ENCODE measurements around the gene TH.

The TH gene

DNA sequence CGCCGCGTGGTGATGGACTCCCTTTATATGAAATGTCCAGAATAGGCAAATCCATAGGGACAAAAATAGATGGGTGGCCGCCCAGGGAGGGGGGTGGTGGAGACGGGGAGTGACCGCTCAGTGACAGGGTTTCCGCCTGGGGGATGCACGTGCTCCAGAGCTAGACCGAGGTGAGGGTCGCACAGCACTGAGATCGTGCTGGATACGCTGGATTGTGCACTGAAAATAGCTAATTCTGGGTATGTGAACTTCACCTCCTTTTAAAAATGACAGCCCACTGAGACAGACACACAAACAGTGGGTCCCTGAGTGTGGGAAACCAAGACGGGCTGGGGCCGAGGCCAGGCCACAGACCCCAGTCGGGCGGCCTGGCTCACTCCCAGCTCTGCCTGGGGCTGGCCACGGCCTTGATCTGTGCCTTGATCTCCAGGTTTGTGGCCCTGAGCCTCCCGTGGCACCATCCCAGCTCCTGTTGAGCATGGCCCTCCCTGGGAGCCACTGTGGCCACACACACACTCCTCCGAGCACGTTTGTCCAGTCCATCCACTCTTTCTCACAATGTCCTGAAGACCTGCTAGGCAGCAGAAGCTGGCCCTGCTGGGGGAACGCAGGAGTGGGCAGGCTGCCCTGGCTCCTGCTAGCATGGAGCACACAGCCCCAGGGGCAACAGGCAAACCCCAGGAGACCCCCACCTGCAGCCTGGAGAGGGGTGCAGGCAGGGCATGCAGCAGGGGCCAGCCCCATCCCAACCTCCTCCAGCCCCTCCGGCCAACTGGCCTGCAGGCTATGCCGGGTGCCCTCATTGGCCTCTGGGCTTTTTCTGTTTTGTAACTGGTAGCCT, 41.0 kb upstream of the TH start:
- no peak for DNase-seq (ENCODE audit: low spot score in 2 of 2)
- Mint-ChIP-seq H3K9me3 (no peaks in the 10 kb centered on the region), H3K4me1 (peaks cover 28% of the 10 kb centered on the region), H3K36me3 (no peaks in the 10 kb centered on the region), H3K4me3 (peak overlapping the region; percentile 55), H3K27ac (peak overlapping the region; percentile 87)
- ATAC-seq: no peak

DNA sequence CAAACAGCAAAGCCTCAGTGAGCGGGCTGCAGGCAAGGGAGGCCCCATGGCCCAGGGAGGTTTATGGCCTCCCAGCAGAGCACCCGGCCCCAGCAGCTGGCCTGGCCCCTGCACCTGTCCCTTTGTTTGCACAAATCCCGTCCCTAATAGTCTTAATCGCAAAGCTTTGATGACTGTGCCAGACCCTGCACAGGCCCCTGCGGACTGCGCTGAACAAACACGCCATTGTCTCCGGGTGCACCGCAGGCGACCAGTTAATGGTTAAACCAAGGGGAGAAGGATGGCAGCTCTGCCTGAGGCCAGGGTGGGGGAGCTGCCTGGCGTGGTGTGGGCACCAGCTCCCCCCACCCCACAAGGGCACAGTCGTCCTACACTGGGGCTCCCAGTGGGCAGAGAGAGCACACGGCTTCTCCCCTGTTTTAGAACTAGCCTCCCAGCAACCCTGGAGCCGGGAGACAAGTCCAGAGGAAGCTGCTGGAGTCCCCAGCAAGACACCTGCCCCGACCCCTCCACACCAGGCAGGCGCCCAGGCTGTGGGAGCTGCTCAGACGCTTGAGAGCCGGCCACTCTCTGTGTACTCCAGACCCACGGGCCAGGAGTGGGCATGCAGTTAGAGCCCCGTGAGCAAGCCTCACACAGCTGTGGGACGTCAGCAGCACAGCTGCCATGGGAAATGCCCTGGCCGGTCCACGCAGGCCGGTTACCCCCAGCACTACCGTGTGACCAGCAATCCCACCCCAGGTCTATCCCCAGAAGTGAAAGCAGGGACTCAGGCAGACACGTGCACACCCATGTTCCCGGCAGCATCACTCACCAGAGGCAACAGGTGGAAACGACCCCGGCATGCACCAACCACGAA, 39.7 kb upstream of the TH start:
- peak overlapping the region; percentile 20 for H3K27ac Mint-ChIP-seq
- no peaks in the 10 kb centered on the region for H3K36me3 Mint-ChIP-seq
- no peaks in the 10 kb centered on the region for H3K9me3 Mint-ChIP-seq
- H3K4me3 Mint-ChIP-seq: no peak overlapping the region
- ATAC-seq: no peak
- DNase-seq (ENCODE audit: low spot score in 2 of 2): no peak
- peaks cover 27% of the 10 kb centered on the region for H3K4me1 Mint-ChIP-seq

DNA sequence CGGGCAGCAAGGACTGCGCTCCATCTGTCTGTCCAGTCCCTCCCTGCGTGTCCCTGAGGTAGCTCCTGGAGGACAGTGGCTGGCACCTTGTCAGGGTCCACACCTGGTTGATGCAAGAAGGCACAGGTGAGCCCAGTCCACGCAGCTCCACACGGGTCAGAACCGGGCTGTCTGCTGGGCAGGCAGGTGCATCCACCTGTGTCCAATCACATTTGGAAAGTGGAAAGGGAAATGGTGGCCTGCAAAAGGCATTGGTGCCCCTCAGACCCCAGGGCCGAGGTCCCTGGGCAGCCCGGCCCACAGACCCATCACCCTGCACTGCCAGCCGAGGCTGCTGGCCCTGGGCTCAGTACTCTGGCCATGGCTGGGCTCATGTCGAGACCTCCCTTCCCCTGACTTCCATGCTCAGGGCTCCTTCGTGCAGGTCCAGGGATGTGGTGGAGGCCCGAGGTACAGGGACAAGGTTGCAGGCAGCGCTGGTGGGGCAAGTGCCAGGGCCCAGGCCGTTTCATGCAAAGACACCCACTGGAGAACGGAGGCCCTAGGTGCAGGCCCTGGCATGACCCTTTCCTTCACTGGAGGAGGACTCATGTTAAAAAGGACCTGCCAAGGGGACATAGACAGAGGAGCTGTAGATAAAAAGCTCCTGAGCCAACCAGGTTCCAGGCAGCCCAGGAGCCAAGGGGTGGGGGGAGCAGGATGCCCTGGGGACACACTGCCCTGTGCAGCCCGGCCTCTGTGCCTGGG, 38.9 kb upstream of the TH start:
- no peaks in the 10 kb centered on the region for H3K9me3 Mint-ChIP-seq
- DNase-seq (ENCODE audit: low spot score in 2 of 2) (no peak), ATAC-seq (no peak)
- no peaks in the 10 kb centered on the region for H3K36me3 Mint-ChIP-seq
- no peak overlapping the region for H3K4me3 Mint-ChIP-seq
- peak overlapping the region; percentile 20 for H3K27ac Mint-ChIP-seq
- peaks cover 27% of the 10 kb centered on the region for H3K4me1 Mint-ChIP-seq

DNA sequence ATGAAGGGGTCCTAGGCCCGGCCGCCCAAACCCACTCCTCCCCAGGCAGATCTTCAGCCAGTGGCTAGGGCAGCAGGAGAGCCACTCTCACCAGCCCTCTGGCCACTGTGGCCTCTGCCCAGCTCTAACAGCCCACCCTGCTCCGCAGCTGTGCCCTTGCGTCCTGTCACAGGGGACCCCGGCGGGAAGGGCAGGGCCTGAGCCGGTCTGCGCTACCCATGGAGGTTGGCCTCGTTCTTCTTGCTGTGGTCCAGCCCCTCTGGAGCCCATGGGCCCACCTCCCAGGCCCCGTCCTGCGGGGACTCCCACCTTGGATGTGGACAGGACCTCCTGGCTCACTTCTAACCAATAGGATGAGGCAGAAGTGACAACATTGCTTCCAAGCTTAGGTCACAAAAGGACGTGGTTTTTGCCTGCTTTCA, 38.3 kb upstream of the TH start:
- Mint-ChIP-seq H3K4me3 (no peak overlapping the region), H3K27ac (peak overlapping the region; percentile 20), H3K4me1 (peaks cover 24% of the 10 kb centered on the region), H3K9me3 (no peaks in the 10 kb centered on the region), H3K36me3 (no peaks in the 10 kb centered on the region)
- no peak for DNase-seq (ENCODE audit: low spot score in 2 of 2)
- no peak for ATAC-seq

DNA sequence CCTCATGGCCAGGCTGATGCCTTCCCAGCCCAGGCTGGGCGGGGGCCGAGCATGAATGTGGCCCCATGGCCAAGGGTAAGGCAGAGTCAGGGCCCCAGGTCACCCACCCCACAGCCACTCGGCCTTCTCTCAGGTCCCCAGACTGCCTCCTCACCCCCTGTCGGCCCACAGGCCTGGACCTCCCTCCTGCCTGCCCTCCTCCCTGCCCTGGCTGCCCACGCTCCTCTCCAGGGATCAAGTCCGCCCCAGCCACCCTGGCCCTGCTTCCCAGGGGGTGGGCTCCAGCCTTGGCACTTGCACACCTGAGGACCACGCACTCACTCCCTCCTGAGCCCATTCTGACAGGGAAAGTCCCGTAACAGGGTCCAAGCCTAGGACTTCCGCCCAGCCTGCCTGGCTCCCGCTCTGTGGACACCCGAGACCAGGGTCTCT, 37.8 kb upstream of the TH start:
- no peaks in the 10 kb centered on the region for H3K36me3 Mint-ChIP-seq
- H3K27ac Mint-ChIP-seq: peak overlapping the region; percentile 20
- H3K9me3 Mint-ChIP-seq: no peaks in the 10 kb centered on the region
- peaks cover 19% of the 10 kb centered on the region for H3K4me1 Mint-ChIP-seq
- H3K4me3 Mint-ChIP-seq: no peak overlapping the region
- DNase-seq (ENCODE audit: low spot score in 2 of 2): no peak
- no peak for ATAC-seq

DNA sequence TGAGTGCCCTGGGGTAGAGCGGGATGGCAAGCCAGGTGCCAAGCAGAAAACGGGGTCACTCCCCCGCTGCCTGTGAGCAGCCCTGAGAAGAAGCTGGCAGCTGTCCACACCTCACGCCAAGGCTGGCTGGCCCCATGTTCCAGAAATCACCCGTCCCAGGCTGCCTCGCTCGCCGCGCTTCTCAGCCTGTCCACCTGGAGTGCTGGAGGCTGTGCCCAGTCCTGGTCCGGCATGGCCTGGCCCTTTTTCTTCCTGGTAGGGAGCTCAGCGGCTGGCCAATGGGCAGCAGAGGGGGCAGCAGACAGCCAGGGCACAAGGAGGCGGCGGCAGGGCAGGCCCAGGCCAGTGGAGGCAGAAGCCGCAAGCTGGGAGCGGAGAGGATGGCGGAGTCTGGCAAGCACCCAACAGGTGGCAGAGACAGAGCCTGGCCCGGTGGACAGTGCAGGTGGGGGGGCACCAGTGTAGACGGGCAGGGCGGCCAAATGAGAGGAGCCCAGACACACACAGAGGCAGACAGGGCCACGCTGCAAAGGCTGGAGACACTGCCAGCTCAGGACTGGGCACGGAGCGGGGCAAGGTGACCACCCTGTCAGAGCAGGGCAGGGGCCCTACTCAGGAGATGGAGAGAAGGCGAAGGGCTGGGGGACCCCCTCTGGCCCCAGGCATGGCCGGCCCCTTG, 37.2 kb upstream of the TH start:
- no peak for ATAC-seq
- Mint-ChIP-seq H3K4me1 (peaks cover 13% of the 10 kb centered on the region), H3K4me3 (no peak overlapping the region), H3K27ac (no peak overlapping the region), H3K9me3 (no peaks in the 10 kb centered on the region), H3K36me3 (no peaks in the 10 kb centered on the region)
- DNase-seq (ENCODE audit: low spot score in 2 of 2): no peak

DNA sequence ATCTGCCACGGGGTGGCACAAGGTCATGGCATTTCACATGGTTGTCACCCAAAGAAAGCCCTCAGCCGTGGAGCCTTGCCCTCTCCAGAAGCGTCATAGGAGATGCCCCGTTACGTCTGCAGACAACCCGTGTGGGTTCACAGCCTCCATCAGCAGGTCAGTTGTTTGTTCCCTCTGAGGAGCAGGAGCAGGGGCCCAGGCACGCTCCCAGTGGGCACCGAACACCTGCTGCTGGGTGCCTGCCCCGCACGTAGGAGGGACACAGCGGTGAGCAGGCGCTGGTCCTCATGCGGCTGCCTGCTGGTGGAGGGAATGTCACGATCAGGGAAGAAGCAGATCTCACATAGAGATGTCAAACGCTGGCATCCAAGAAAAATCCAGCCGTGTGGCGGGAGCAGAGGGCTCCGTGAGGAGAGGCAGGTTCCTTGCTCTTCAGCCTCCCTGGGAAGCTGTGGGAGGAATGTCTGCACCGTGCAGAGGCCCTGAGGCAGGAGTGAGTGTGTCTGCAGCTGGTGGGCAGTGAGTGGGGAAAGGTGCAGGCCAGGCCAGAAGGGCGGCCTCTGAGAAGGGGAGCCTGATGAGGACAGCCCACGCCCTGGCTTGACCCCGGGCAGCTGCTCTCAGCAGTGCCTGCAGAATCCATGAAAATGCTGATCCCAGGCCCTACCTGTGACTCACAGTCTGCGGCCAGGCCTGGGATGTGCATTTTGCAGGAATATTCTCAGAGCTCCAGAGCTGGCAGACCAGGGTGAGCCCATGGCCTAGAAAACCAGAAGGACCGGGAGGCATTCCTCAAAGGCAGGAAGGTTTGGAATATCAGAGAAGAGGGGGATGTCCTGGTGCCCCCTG, 36.4 kb upstream of the TH start:
- ATAC-seq: no peak
- H3K9me3 Mint-ChIP-seq: no peaks in the 10 kb centered on the region
- no peak overlapping the region for H3K27ac Mint-ChIP-seq
- no peak for DNase-seq (ENCODE audit: low spot score in 2 of 2)
- H3K36me3 Mint-ChIP-seq: no peaks in the 10 kb centered on the region
- peaks cover 6% of the 10 kb centered on the region for H3K4me1 Mint-ChIP-seq
- no peak overlapping the region for H3K4me3 Mint-ChIP-seq

DNA sequence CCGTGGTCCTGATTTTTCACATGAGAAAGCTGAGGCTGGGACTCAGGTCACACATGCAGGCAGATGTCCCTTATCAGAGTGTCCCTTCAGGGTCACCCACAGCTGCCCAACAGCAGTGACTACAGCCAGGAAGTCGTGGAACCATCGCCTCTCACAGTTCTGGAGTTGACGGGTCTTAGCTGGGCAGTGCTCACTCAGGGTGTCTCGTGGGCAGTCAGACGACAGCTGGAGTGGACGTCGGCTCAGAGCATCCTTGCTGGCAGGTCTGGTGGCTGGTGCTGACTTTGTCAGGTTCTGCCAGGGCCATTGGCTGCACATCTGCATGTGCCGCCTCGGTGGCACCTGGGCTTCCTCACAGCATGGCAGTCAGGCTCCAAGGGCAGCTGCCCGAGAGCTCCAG, 35.6 kb upstream of the TH start:
- DNase-seq (ENCODE audit: low spot score in 2 of 2) (no peak), ATAC-seq (no peak)
- Mint-ChIP-seq H3K36me3 (no peaks in the 10 kb centered on the region), H3K4me1 (peaks cover 3% of the 10 kb centered on the region), H3K9me3 (no peaks in the 10 kb centered on the region), H3K4me3 (no peak overlapping the region), H3K27ac (no peak overlapping the region)

DNA sequence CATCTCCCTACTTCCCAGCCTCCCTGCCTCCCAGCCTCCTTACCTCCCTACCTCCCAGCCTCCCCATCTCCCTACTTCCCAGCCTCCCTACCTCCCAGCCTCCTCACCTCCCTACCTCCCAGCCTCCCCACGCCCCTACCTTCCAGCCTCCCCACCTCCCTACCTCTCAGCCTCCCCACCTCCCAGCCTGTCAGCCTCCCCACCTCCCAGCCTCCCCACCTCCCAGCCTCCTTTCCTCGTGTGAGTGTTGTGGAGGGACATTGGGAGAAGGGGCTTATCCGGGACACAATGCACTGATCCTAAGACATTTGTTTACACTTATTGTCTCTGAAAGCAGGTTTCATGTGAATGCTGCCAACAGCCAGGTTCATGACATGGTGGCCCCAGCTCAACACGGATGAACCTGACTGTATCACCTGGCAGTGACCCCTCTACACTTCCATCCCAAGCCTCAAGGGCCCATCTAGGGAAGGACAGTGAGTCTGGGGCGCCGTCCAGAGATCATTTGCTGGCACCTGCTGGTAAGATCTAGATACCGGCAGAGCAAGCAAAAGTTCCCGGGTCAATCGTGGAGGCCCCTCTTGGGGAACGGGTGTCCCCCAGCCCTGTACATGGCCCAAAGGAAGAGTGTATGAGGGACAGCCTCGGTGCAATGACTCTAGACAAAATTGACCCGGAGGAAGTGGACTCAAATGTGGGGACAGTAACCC, 34.5 kb upstream of the TH start:
- Mint-ChIP-seq H3K4me3 (no peak overlapping the region), H3K36me3 (no peaks in the 10 kb centered on the region), H3K27ac (no peak overlapping the region), H3K4me1 (no peaks in the 10 kb centered on the region), H3K9me3 (no peaks in the 10 kb centered on the region)
- DNase-seq (ENCODE audit: low spot score in 2 of 2) (no peak), ATAC-seq (no peak)

DNA sequence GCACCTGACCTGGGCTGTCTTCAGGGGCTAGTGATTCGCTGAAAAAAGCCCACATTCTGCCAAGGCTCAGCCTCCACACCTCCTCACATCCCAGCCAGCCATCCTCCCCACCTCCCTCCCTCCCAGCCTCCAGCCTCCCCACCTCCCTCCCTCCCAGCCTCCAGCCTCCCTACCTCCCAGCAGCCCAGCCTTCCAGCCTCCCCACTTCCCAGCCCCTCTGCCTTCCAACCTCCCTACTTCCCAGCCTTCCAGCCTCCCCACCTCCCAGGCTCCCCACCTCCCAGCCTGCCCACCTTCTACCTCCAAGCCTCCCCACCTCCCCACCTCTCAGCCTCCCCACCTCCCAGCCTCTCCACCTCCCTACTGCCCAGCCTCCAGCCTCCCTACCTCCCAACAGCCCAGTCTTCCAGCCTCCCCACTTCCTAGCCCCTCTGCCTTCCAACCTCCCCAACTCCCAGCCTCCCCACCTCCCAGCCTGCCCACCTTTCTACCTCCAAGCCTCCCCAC, 33.7 kb upstream of the TH start:
- no peak for DNase-seq (ENCODE audit: low spot score in 2 of 2)
- H3K4me3 Mint-ChIP-seq: no peak overlapping the region
- peaks cover 3% of the 10 kb centered on the region for H3K9me3 Mint-ChIP-seq
- ATAC-seq: no peak
- H3K4me1 Mint-ChIP-seq: no peaks in the 10 kb centered on the region
- no peak overlapping the region for H3K27ac Mint-ChIP-seq
- H3K36me3 Mint-ChIP-seq: no peaks in the 10 kb centered on the region

DNA sequence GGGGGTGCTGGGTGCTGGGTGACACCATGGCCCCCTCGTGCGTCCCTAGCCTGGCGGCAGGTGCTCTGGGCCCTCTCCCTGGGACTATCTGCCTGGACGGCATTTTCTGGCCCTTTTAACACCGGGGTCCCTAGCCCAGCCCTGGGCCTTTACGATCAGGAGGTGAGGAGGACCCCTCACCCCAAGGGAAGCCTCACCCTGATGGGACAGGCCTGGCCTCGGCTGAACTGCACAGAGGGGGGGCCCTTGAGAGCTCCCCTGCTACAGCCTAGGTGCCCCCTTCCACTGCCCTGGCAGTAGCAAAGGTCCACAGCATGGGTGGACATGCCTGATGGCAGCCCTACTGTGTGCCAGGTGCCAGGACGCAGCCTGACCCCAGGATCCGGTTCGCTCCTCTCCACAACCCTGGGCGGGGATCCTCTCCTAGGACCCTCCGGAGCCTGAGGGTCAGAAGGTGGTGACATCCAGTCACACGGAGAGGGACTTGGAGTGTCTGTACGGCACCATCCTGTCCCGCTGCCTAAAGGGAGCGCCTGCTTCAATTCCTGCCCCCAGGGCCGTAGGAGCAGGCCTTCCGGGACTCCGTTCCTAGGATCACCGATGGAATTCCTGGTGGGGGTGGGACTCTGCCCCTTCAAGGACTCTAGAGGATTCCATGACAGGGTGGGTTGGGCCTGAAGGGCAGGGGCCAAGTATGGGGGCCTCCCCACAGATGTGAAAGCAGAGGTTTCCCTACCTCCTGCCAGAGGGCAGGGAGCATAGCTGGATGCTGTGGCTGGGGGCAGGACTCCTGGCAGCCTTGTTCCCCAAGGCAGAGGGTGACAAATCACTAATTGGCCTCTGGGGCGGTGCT, 33.0 kb upstream of the TH start:
- Mint-ChIP-seq H3K4me3 (no peak overlapping the region), H3K27ac (no peak overlapping the region), H3K36me3 (no peaks in the 10 kb centered on the region), H3K4me1 (no peaks in the 10 kb centered on the region), H3K9me3 (peaks cover 3% of the 10 kb centered on the region)
- ATAC-seq (no peak), DNase-seq (ENCODE audit: low spot score in 2 of 2) (no peak)

DNA sequence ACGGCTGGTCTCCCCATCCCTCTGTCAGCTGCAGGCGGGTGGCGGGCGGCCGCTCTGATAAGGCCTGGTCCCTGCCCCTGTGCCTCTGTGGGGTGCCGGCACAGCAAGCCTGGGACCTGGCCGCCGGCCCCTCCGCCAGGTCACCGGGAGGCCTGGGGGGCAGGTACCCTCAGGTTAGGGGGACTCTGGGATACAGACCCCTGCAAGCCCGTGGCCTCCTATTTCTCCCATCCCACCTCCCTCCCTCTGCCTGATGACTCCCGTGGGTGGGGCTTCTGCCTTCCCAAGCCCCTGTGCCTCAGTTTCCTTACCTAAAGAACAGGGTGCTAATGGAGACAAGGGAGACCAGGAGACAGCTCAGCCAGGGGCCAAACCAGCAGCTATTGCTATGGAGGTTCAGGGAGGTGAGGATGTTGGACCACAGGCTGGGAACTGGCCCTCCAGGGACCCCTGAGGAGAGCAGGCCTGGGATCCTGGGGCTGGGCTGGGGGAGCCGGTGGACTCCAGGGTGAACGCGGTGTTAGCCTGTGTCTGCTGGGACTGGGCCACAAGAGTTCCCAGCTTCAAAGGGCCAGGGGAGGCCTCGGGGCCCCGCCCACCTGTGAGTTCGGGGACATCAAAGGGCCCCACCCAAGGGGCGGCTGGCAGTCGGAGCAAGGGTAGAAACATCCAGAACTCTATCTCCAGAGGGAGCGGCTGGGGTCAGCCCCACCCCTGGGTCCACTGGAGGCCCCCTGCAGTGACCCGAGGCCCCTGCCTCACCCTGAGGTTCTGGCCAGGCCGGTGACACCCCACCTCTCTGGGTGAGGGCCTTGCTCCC, 32.0 kb upstream of the TH start:
- Mint-ChIP-seq H3K4me3 (no peak overlapping the region), H3K4me1 (no peaks in the 10 kb centered on the region), H3K27ac (no peak overlapping the region), H3K36me3 (no peaks in the 10 kb centered on the region), H3K9me3 (peaks cover 3% of the 10 kb centered on the region)
- no peak for DNase-seq (ENCODE audit: low spot score in 2 of 2)
- ATAC-seq: no peak

Measured in stimulated activated effector memory CD8-positive, alpha-beta T cell treated with anti-CD3 and anti-CD28 coated beads, Interleukin-12 subunit alpha, Interleukin-12 subunit beta, amount 100 ng/mL, for 72 hours (primary cell).